SK-N-SH (cell line): ENCODE results near the gene RIN3. TPM values are rescaled to one million over a fixed set of nuclear protein-coding genes. Genes with fewer than 3 reads are reported as not detected.

Experiments
- CTCF ChIA-PET: fragments of 300-600, 350-600 bp; formaldehyde crosslinking; extraction: SDS; loops from one replicate; lab custom pipeline; 2021; lab: Yijun Ruan, JAX
- POLR2A ChIA-PET: fragments of 350-600 bp; sonication (Branson Sonifier 250); formaldehyde crosslinking; extraction: SDS; loops from one replicate; lab custom pipeline; 2020; ENCODE audit warnings: antibody characterized with exemption, inconsistent platforms; lab: Yijun Ruan, JAX
- DNase-seq: peaks from one replicate; pipeline ENCODE4 v3.0.0; 2012
- H2AFZ ChIP-seq: fragments of 200-600 bp; sonication (generic); 2 replicates; pipeline ENCODE4 v1.8.1; 2016; ENCODE audit warnings: antibody characterized with exemption, mild to moderate bottlenecking, low read depth
- H3F3A ChIP-seq: fragments of 200-600 bp; sonication (generic); replicated peaks from 2 replicates; pipeline ENCODE3; 2016; ENCODE audit warnings: antibody characterized with exemption, mild to moderate bottlenecking; ENCODE audit not compliant: insufficient read depth
- H3K27ac ChIP-seq, 2 experiments: fragments of 200-500 bp in 1 of 2; fragments of 200-600 bp in 1 of 2; sonication (Bioruptor generic) in 1 of 2; sonication (generic), shearing (Covaris generic) in 1 of 2; 2 replicates each; pipeline versions ENCODE4 v1.5.1 to v1.6.1; 2014 to 2016; ENCODE audit warnings: low read depth in 2 of 2, inconsistent platforms in 1 of 2, low read length in 1 of 2, mild to moderate bottlenecking in 1 of 2, mixed read lengths in 1 of 2
- H3K27me3 ChIP-seq: fragments of 200-600 bp; sonication (generic), shearing (Covaris generic); 2 replicates; pipeline ENCODE4 v1.6.1; 2016; ENCODE audit warnings: mixed run types; ENCODE audit not compliant: insufficient read depth
- H3K36me3 ChIP-seq, 2 experiments: fragments of 200-500 bp in 1 of 2; fragments of 200-600 bp in 1 of 2; sonication (Bioruptor generic) in 1 of 2; sonication (generic) in 1 of 2; replicated peaks in 1 of 2; 2 replicates each; pipeline versions ENCODE3 to v1.5.1; 2014 to 2016; ENCODE audit warnings: low read length in 1 of 2, mild to moderate bottlenecking in 1 of 2; ENCODE audit not compliant: insufficient read depth in 2 of 2, control insufficient read depth in 1 of 2
- H3K4me1 ChIP-seq, 2 experiments: fragments of 200-500 bp in 1 of 2; fragments of 200-600 bp in 1 of 2; sonication (Bioruptor generic) in 1 of 2; sonication (generic), shearing (Covaris generic) in 1 of 2; 2 replicates each; pipeline versions ENCODE4 v1.5.1 to v1.6.1; 2014 to 2016; ENCODE audit warnings: low read depth in 1 of 2, low read length in 1 of 2, mixed run types in 1 of 2; ENCODE audit not compliant: insufficient read depth in 2 of 2, control insufficient read depth in 1 of 2
- H3K4me2 ChIP-seq: fragments of 200-600 bp; sonication (generic), shearing (Covaris generic); 2 replicates; pipeline ENCODE4 v1.6.1; 2017; ENCODE audit warnings: mixed run types
- H3K4me3 ChIP-seq, 2 experiments: fragments of 200-500 bp in 1 of 2; fragments of 200-600 bp in 1 of 2; sonication (Bioruptor generic) in 1 of 2; sonication (generic), shearing (Covaris generic) in 1 of 2; 2 replicates each; pipeline versions ENCODE4 v1.5.1 to v1.8.1; 2014 to 2016; ENCODE audit warnings: low read depth in 2 of 2, inconsistent platforms in 1 of 2, low read length in 1 of 2, mild to moderate bottlenecking in 1 of 2, mixed read lengths in 1 of 2, moderate library complexity in 1 of 2
- H3K79me2 ChIP-seq: fragments of 200-600 bp; sonication (generic); 2 replicates; pipeline ENCODE4 v1.8.1; 2017; ENCODE audit warnings: mild to moderate bottlenecking; ENCODE audit not compliant: insufficient read depth
- H3K9ac ChIP-seq: fragments of 200-600 bp; sonication (generic); 2 replicates; pipeline ENCODE4 v1.6.1; 2017; ENCODE audit warnings: mixed run types
- H3K9me2 ChIP-seq: fragments of 200-600 bp; sonication (generic); 2 replicates; pipeline ENCODE4 v1.6.1; 2017; ENCODE audit warnings: mixed run types
- H3K9me3 ChIP-seq: fragments of 200-600 bp; sonication (generic); 2 replicates; pipeline ENCODE4 v1.6.1; 2017; ENCODE audit warnings: mixed run types, mild to moderate bottlenecking, moderate library complexity
- H4K20me1 ChIP-seq: fragments of 200-600 bp; sonication (generic); 2 replicates; pipeline ENCODE4 v1.6.1; 2017; ENCODE audit warnings: mild to moderate bottlenecking, mixed run types; ENCODE audit not compliant: insufficient read depth
- CHD2 ChIP-seq: fragments of 150-350 bp; IDR thresholded peaks from 2 replicates; pipeline ENCODE4 v1.6.1; 2018; ENCODE audit warnings: low read length; ENCODE audit not compliant: partially characterized antibody
- EP300 ChIP-seq, 2 experiments: IDR thresholded peaks; 2 replicates each; pipeline versions ENCODE4 v1.4.0 to v1.6.1; 2012; ENCODE audit warnings: borderline replicate concordance in 1 of 2, low read depth in 1 of 2, low read length in 1 of 2
- EZH2phosphoT487 ChIP-seq: fragments of 200-600 bp; sonication (generic); IDR thresholded peaks from 2 replicates; pipeline ENCODE4 v1.6.1; 2017; ENCODE audit warnings: low read depth, mixed run types, mild to moderate bottlenecking, antibody characterized with exemption, moderate library complexity, borderline replicate concordance
- FOSL2 ChIP-seq: IDR thresholded peaks from 2 replicates; pipeline ENCODE4 v1.4.0; 2012; ENCODE audit warnings: low read depth, mild to moderate bottlenecking, moderate library complexity, borderline replicate concordance
- FOXJ3 ChIP-seq: sonication (generic); formaldehyde crosslinking; IDR thresholded peaks from 2 replicates; pipeline ENCODE4 v1.5.1; 2020; ENCODE audit warnings: mild to moderate bottlenecking, missing genetic modification reagents
- FOXM1 ChIP-seq: IDR thresholded peaks from 2 replicates; pipeline ENCODE4 v1.4.0; 2012; ENCODE audit warnings: low read depth, mild to moderate bottlenecking
- MAX ChIP-seq: IDR thresholded peaks from 2 replicates; pipeline ENCODE4 v1.4.0; 2012; ENCODE audit warnings: low read depth
- MXI1 ChIP-seq: IDR thresholded peaks from 2 replicates; pipeline ENCODE4 v1.6.1; 2012; ENCODE audit warnings: mild to moderate bottlenecking, low read depth, low read length, improper control_type of control experiment
- POLR2AphosphoS5 ChIP-seq: IDR thresholded peaks from 2 replicates; pipeline ENCODE4 v1.6.1; 2012; ENCODE audit warnings: low read depth, low read length
- REST ChIP-seq: IDR thresholded peaks from 2 replicates; pipeline ENCODE4 v1.6.1; 2012; ENCODE audit warnings: mild to moderate bottlenecking, low read depth, low read length, moderate library complexity
- RFX5 ChIP-seq: IDR thresholded peaks from 2 replicates; pipeline ENCODE4 v1.6.1; 2012; ENCODE audit warnings: mild to moderate bottlenecking, improper control_type of control experiment, low read length
- RXRA ChIP-seq: IDR thresholded peaks from 2 replicates; pipeline ENCODE4 v1.4.0; 2012; ENCODE audit warnings: low read depth, mild to moderate bottlenecking, borderline replicate concordance
- TAF1 ChIP-seq: IDR thresholded peaks from 2 replicates; pipeline ENCODE4 v1.6.1; 2012; ENCODE audit warnings: low read depth, mild to moderate bottlenecking, low read length, moderate library complexity, borderline replicate concordance
- TCF12 ChIP-seq: IDR thresholded peaks from 2 replicates; pipeline ENCODE4 v1.4.0; 2012
- TEAD4 ChIP-seq: IDR thresholded peaks from 2 replicates; pipeline ENCODE4 v1.4.0; 2012; ENCODE audit warnings: mild to moderate bottlenecking, borderline replicate concordance; ENCODE audit not compliant: insufficient read depth
- YY1 ChIP-seq: IDR thresholded peaks from 2 replicates; pipeline ENCODE4 v1.4.0; 2012; ENCODE audit warnings: low read depth, mild to moderate bottlenecking
- WGBS: methylation state at CpG from one replicate; pipeline ENCODE4 v1.1.6; 2017; ENCODE audit warnings: low lambda C conversion rate; 5-methylcytosine and 5-hydroxymethylcytosine counted together
- polyA plus RNA-seq, 3 experiments: library from polyadenylated mRNA; depleted of rRNA; stranded (reverse); fragments of >200 nt; gene quantifications; 2 replicates each; pipeline ENCODE4 v1.2.3, GENCODE V29; 2012
- TF ChIP-seq, protein P1 (sequence below): IDR thresholded peaks from 2 replicates; pipeline ENCODE4 v1.4.0; 2012; ENCODE audit warnings: low read depth, borderline replicate concordance

The RIN3 gene
- polyA plus RNA-seq, 1 of the 3 experiments (the other 2 are of a cell fraction), result 12.4 TPM

- TF ChIP-seq REST, result no peak
- TF ChIP-seq CHD2, result no peak
- TF ChIP-seq FOSL2, result no peak
- no peak for TF ChIP-seq RXRA
- TF ChIP-seq RFX5, result no peak
- TF ChIP-seq, all 33 proteins: peak for 0
Measured at GRCh38 chr14:92613681-92614260, 100.2 kb downstream of the RIN3 start (continued).

DNA sequence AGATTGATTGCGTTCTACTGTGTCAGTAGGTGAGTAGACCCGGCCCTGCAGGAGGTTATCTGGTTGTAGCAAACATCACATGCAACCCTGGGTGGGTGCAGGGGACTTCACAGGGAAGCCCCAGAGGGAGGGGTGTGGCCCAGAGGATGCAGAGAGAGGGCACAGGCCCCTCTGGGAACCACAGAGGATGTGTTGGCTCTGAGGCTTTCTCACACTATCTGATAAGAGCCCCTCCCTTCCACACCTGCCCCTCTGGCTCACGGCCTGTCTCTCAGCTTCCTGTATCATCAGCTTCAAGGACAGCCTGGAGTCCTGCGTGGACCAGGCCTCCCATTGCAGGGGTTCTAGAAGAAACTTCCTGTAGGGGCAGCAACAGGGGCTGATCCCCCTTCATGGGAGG lies 101.9 kb downstream of the RIN3 start:
- H3K4me2 ChIP-seq, result no peak overlapping the region
- DNase-seq, result no peak
- TF ChIP-seq EZH2phosphoT487 (no peak), FOXJ3 (CRISPR knock-in tag) (no peak), YY1 (no peak), POLR2AphosphoS5 (no peak), EP300 (IDR thresholded peaks at IDR 0.05; ENCODE audit: borderline replicate concordance in 1 of 2, low read depth in 1 of 2, low read length in 1 of 2) (no peak), TAF1 (no peak), FOXM1 (no peak), MXI1 (no peak), RFX5 (no peak), MAX (no peak), TEAD4 (no peak), REST (no peak), TCF12 (no peak), RXRA (no peak), CHD2 (no peak)
- TF ChIP-seq, protein P1, sequence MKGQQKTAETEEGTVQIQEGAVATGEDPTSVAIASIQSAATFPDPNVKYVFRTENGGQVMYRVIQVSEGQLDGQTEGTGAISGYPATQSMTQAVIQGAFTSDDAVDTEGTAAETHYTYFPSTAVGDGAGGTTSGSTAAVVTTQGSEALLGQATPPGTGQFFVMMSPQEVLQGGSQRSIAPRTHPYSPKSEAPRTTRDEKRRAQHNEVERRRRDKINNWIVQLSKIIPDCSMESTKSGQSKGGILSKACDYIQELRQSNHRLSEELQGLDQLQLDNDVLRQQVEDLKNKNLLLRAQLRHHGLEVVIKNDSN, result no peak
- H3K4me1 ChIP-seq, result no peaks in the 10 kb centered on the region; a peak in 1 of 4 replicates
- no peaks in the 10 kb centered on the region for H4K20me1 ChIP-seq
- no peaks in the 10 kb centered on the region for H3K9me3 ChIP-seq
- no peaks in the 10 kb centered on the region for H3K79me2 ChIP-seq
- H3K27me3 ChIP-seq, result no peaks in the 10 kb centered on the region
- peaks cover 2 to 7% of the 10 kb centered on the region in 2 experiments for H3K36me3 ChIP-seq
- no peaks in the 10 kb centered on the region for H3K9me2 ChIP-seq
- POLR2A ChIA-PET, result no interaction called here
- no peak overlapping the region for H3K4me3 ChIP-seq
- WGBS, result 53% methylated on average over 3 of the region's 4 CpGs
- no peak overlapping the region for H2AFZ ChIP-seq
- CTCF ChIA-PET, result no interaction called here
- no peak overlapping the region for H3K27ac ChIP-seq
- no peaks in the 10 kb centered on the region for H3F3A ChIP-seq
- no peak overlapping the region for H3K9ac ChIP-seq
